Parathyroid adenoma (tissue), 2 donors: ENCODE measurements around the gene POU2F3.

ENCODE experiments used
- H2AFZ ChIP-seq: fragments of 300-600 bp; sonication (generic); one replicate; pipeline ENCODE4 v1.7.0; 2017; ENCODE audit warnings: antibody characterized with exemption, mild to moderate bottlenecking
- H3K27ac ChIP-seq: fragments of 300-600 bp; sonication (generic); one replicate; pipeline ENCODE4 v1.7.0; 2017
- H3K27me3 ChIP-seq: fragments of 300-600 bp; sonication (generic); one replicate; pipeline ENCODE4 v1.7.0; 2017; ENCODE audit warnings: low read length; ENCODE audit not compliant: control insufficient read depth, insufficient read depth
- H3K36me3 ChIP-seq: fragments of 300-600 bp; sonication (generic); one replicate; pipeline ENCODE4 v1.7.0; 2017; ENCODE audit warnings: low read length; ENCODE audit not compliant: control insufficient read depth, insufficient read depth
- H3K4me1 ChIP-seq: fragments of 300-600 bp; sonication (generic); one replicate; pipeline ENCODE4 v1.7.0; 2017; ENCODE audit warnings: control low read depth
- H3K4me2 ChIP-seq: fragments of 300-600 bp; sonication (generic); one replicate; pipeline ENCODE4 v1.7.0; 2017; ENCODE audit warnings: low read length
- H3K4me3 ChIP-seq: fragments of 300-600 bp; sonication (generic); one replicate; pipeline ENCODE4 v1.7.0; 2017; ENCODE audit warnings: low read depth, low read length
- H3K79me2 ChIP-seq: fragments of 300-600 bp; sonication (generic); one replicate; pipeline ENCODE4 v1.7.0; 2017; ENCODE audit warnings: control low read depth
- H3K9ac ChIP-seq: fragments of 300-600 bp; sonication (generic); one replicate; pipeline ENCODE4 v1.7.0; 2017; ENCODE audit warnings: mild to moderate bottlenecking
- H3K9me3 ChIP-seq: fragments of 300-600 bp; sonication (generic); one replicate; pipeline ENCODE4 v1.7.0; 2017; ENCODE audit warnings: low read length; ENCODE audit not compliant: control insufficient read depth
- TF ChIP-seq, protein P1 (sequence below): fragments of 300-600 bp; sonication (generic); IDR thresholded peaks from one replicate; pipeline ENCODE4 v1.7.0; 2017; ENCODE audit warnings: antibody characterized with exemption, mild to moderate bottlenecking
- donor health status: primary hyperparathyroidism.

The POU2F3 gene

DNA sequence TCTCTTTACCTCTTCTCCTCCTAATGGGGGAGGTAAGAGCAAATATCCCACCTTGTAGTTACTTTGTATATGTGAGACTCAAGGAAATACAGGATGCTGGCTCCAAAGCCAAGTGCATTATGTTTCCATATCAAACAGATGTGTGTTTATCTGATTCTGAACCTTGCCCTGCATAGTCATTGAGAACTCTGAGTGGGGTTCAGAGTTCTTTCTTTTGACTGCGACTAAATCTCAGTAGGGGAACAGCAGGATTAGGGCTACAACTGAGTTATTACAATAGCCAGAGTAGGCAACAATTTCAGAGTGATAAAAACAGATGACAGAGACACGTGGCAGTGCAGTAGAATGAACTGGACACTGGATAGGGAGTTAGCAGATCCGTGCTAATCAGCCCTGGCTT lies 51.0 kb downstream of the POU2F3 start:
- no peak overlapping the region for H3K4me2 ChIP-seq
- H3K4me1 ChIP-seq = peaks cover 48% of the 10 kb centered on the region
- H3K27ac ChIP-seq = peak overlapping the region; percentile 92
- no peak overlapping the region for H3K4me3 ChIP-seq
- H2AFZ ChIP-seq = no peak overlapping the region
- no peak overlapping the region for H3K9ac ChIP-seq
- H3K27me3 ChIP-seq = no peaks in the 10 kb centered on the region
- TF ChIP-seq, protein P1, sequence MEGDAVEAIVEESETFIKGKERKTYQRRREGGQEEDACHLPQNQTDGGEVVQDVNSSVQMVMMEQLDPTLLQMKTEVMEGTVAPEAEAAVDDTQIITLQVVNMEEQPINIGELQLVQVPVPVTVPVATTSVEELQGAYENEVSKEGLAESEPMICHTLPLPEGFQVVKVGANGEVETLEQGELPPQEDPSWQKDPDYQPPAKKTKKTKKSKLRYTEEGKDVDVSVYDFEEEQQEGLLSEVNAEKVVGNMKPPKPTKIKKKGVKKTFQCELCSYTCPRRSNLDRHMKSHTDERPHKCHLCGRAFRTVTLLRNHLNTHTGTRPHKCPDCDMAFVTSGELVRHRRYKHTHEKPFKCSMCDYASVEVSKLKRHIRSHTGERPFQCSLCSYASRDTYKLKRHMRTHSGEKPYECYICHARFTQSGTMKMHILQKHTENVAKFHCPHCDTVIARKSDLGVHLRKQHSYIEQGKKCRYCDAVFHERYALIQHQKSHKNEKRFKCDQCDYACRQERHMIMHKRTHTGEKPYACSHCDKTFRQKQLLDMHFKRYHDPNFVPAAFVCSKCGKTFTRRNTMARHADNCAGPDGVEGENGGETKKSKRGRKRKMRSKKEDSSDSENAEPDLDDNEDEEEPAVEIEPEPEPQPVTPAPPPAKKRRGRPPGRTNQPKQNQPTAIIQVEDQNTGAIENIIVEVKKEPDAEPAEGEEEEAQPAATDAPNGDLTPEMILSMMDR = no peak
- no peaks in the 10 kb centered on the region for H3K36me3 ChIP-seq
- no peaks in the 10 kb centered on the region for H3K9me3 ChIP-seq
- H3K79me2 ChIP-seq = no peaks in the 10 kb centered on the region

DNA sequence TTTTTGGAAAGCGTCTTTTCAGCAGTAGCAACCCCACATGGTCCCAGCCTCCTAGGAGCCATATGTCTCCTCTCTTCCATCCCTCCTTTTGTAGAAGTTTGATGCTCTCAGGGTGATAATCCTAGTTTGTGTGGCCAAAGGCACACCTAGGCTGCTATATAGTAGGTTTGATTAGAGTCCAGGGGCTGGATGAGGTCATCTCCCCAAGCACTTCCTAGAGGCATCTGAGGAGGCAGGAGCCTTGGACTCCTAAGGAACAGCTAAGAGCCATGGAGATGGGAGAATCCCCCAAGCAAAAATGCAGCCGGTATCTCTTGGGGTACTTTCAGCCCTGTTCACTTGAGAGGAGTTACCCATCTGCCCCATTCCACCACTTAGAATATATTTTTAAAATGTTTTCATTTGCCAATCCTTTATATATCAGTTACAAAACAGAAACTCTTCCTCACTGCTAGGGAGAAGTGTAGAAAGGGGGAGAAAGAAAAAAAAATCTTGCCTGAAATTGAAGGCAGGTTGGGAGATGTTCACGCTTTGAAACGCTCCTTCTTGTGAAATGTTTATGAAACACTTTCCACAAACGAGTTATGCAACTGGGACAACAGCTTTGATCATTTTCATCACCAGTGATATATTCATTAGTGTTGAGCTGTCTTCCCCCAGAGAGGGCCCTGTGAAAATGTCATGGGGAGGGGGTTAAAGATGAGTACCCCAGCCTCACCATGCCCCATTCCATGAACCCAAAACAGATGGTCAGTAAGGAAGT lies 53.3 kb downstream of the POU2F3 start:
- Histone ChIP-seq H3K9ac (no peak overlapping the region), H2AFZ (no peak overlapping the region), H3K4me2 (no peak overlapping the region), H3K4me3 (no peak overlapping the region), H3K79me2 (no peaks in the 10 kb centered on the region), H3K27ac (peak overlapping the region; percentile 92), H3K27me3 (no peaks in the 10 kb centered on the region), H3K4me1 (peaks cover 54% of the 10 kb centered on the region), H3K36me3 (no peaks in the 10 kb centered on the region), H3K9me3 (no peaks in the 10 kb centered on the region)
- TF ChIP-seq, protein P1 = no peak

DNA sequence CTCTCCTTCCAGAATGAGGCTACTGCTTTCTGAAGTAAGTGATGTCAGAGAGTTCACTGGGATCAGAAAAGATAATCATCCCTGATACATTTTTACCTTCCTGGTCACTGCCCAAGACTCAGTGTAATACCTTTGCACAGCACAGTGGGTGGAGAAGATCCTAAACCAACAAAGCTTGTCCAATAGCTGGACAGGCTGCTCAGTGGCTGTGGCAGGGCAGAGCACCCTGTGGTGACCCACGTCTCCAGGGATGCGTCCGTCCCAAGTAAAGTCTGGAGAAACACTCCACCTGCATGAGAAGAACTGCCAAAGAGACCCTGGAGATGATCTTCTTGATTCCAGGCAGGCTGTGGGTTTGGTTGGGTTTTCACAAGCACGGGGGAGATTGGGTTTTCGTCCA lies 54.2 kb downstream of the POU2F3 start:
- no peaks in the 10 kb centered on the region for H3K9me3 ChIP-seq
- H3K27ac ChIP-seq = peak overlapping the region; percentile 92
- TF ChIP-seq, protein P1 = no peak
- H2AFZ ChIP-seq = no peak overlapping the region
- no peaks in the 10 kb centered on the region for H3K27me3 ChIP-seq
- H3K36me3 ChIP-seq = no peaks in the 10 kb centered on the region
- no peaks in the 10 kb centered on the region for H3K79me2 ChIP-seq
- no peak overlapping the region for H3K4me2 ChIP-seq
- H3K4me3 ChIP-seq = no peak overlapping the region
- H3K9ac ChIP-seq = no peak overlapping the region
- H3K4me1 ChIP-seq = peaks cover 56% of the 10 kb centered on the region

DNA sequence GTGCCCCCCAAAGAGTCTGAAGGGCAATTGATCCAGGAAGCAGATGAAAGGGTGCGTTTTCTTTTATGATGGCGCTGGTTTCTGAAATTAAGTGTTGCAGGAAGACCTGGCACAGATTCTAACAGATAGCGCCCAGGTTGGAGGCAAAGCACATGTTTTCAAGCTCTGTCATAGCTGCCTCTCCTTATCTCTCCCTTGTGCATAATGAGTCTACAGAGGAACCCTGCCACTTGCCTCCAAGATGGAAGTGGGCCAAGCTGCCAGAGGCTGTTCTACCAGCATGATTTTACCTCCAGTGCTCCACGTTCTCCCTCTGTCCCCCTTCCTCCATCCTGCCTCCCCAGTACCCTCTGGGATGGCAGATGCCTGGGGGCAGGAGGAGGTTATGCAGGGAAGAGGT lies 55.2 kb downstream of the POU2F3 start:
- Histone ChIP-seq H3K79me2 (no peaks in the 10 kb centered on the region), H3K27me3 (no peaks in the 10 kb centered on the region), H3K4me2 (peak overlapping the region; percentile 22), H3K9ac (no peak overlapping the region), H3K36me3 (no peaks in the 10 kb centered on the region), H3K9me3 (no peaks in the 10 kb centered on the region), H3K4me3 (no peak overlapping the region), H3K27ac (peak overlapping the region; percentile 92), H3K4me1 (peaks cover 64% of the 10 kb centered on the region), H2AFZ (no peak overlapping the region)
- TF ChIP-seq, protein P1 = no peak

DNA sequence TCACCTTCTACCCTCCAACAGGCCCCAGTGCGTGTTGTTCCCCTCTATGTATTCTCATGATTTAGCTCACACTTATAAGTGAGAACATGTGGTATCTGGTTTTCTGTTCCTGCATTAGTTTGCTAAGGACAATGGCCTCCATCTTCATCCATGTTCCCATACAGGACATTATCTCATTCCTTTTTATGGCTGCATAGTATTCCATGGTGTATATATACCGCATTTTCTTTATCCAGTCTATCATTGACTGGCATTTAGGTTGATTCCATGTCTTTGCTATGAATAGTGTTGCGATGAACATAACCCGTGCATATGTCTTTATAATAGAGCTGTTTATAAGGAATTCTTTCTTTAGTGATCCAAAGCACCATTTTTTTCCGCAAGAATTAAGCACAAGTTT lies 56.6 kb downstream of the POU2F3 start:
- Histone ChIP-seq H3K4me1 (peaks cover 71% of the 10 kb centered on the region), H3K9me3 (no peaks in the 10 kb centered on the region), H3K4me2 (no peak overlapping the region), H3K9ac (no peak overlapping the region), H3K79me2 (no peaks in the 10 kb centered on the region), H3K27me3 (no peaks in the 10 kb centered on the region), H3K4me3 (no peak overlapping the region), H3K36me3 (no peaks in the 10 kb centered on the region), H2AFZ (no peak overlapping the region), H3K27ac (peak overlapping the region; percentile 92)
- TF ChIP-seq, protein P1 = no peak
